ENCODE data around the gene CPA3.

GRCh38 chr3:148911592-148911991, 46.5 kb downstream of the CPA3 start:
- TF ChIP-seq EZH2 (IDR thresholded peaks at IDR 0.05; ENCODE audit: insufficient read depth, poor library complexity, severe bottlenecking) (no peak), EZH2phosphoT487 (IDR thresholded peaks at IDR 0.05; ENCODE audit: insufficient read depth, low read depth) (no peak)

Measured in GM23248 (cell line).